Endothelial cell of umbilical vein (primary cell): Measurements from ENCODE around the gene ADAMTSL3. TPM values are rescaled to one million over a fixed set of nuclear protein-coding genes. Genes with fewer than 3 reads are reported as not detected.

Experiments
- BruUV-seq: library from RNA; stranded (reverse); fragments of 400-500 nt; replicated peaks from 2 replicates; lab custom pipeline; 2021; lab: Mats Ljungman, UMichigan
- CTCF ChIA-PET: fragments of 300-600, 350-600 bp; sonication (Branson Sonifier 250); formaldehyde crosslinking; loops from one replicate; lab custom pipeline; 2021; ENCODE audit warnings: antibody characterized with exemption, inconsistent platforms; lab: Charles Lee
- POLR2A ChIA-PET: fragments of 300-600, 350-600 bp; sonication (Branson Sonifier 250); formaldehyde crosslinking; loops from one replicate; lab custom pipeline; 2021; ENCODE audit warnings: antibody characterized with exemption, inconsistent platforms; lab: Charles Lee
- DNase-seq: peaks from one replicate; pipeline ENCODE4 v3.0.0-alpha.2; 2011; ENCODE audit warnings: low read depth, low spot score
- FAIRE-seq: peaks from 2 replicates; lab custom pipeline; 2011; peaks lifted over from hg19 to GRCh38; lab: Jason Lieb, UNC
- H2AFZ ChIP-seq: 2 replicates; pipeline ENCODE4 v1.6.0; 2012; ENCODE audit warnings: low read depth, low read length, control low read depth, inconsistent platforms
- H3K27ac ChIP-seq: 2 replicates; pipeline ENCODE4 v1.5.1; 2011; ENCODE audit warnings: low read depth, mild to moderate bottlenecking, control low read depth, low read length, moderate library complexity; ENCODE audit not compliant: insufficient read depth
- H3K27me3 ChIP-seq, 2 experiments: 2 replicates each; pipeline versions ENCODE4 v1.6.0 to v1.6.1; 2011; ENCODE audit warnings: low read length in 2 of 2, mixed read lengths in 1 of 2; ENCODE audit not compliant: control insufficient read depth in 2 of 2, insufficient read depth in 2 of 2
- H3K36me3 ChIP-seq, 2 experiments: 2 replicates in 1 of 2; 3 replicates in 1 of 2; pipeline ENCODE4 v1.5.1; 2011; ENCODE audit warnings: low read length in 2 of 2, mild to moderate bottlenecking in 1 of 2, moderate library complexity in 1 of 2; ENCODE audit not compliant: control insufficient read depth in 2 of 2, insufficient read depth in 2 of 2; ENCODE audit errors: extremely low read depth in 1 of 2
- H3K4me1 ChIP-seq: 3 replicates; pipeline ENCODE4 v1.5.1; 2011; ENCODE audit warnings: mild to moderate bottlenecking, low read length; ENCODE audit not compliant: control insufficient read depth, insufficient read depth; ENCODE audit errors: extremely low read depth
- H3K4me2 ChIP-seq: 2 replicates; pipeline ENCODE4 v1.6.1; 2011; ENCODE audit warnings: low read length, control low read depth, mixed read lengths; ENCODE audit not compliant: insufficient read depth
- H3K4me3 ChIP-seq, 3 experiments: fragments of 200-600 bp in 1 of 3; sonication (generic), shearing (Covaris generic) in 1 of 3; replicated peaks in 1 of 3; 2 replicates each; pipeline ENCODE4 v1.5.1; 2011 to 2016; ENCODE audit warnings: control low read depth in 3 of 3, low read length in 3 of 3, mild to moderate bottlenecking in 2 of 3, inconsistent platforms in 1 of 3, low read depth in 1 of 3, moderate library complexity in 1 of 3; ENCODE audit not compliant: insufficient read depth in 1 of 3
- H3K79me2 ChIP-seq: 2 replicates; pipeline ENCODE4 v1.6.0; 2012; ENCODE audit warnings: low read length, inconsistent platforms; ENCODE audit not compliant: control insufficient read depth, insufficient read depth
- H3K9ac ChIP-seq: replicated peaks from 2 replicates; pipeline ENCODE3; 2011; ENCODE audit warnings: low read length, control low read depth; ENCODE audit not compliant: insufficient read depth; ENCODE audit errors: extremely low read depth
- H3K9me1 ChIP-seq: replicated peaks from 3 replicates; pipeline ENCODE4 v1.6.0; 2011; ENCODE audit warnings: mild to moderate bottlenecking, low read length; ENCODE audit not compliant: control insufficient read depth, insufficient read depth; ENCODE audit errors: extremely low read depth
- H3K9me3 ChIP-seq: replicated peaks from 2 replicates; pipeline ENCODE4 v1.5.1; 2012; ENCODE audit warnings: low read length, inconsistent platforms; ENCODE audit not compliant: control insufficient read depth, insufficient read depth
- H4K20me1 ChIP-seq: replicated peaks from 2 replicates; pipeline ENCODE3; 2011; ENCODE audit warnings: mild to moderate bottlenecking, low read length; ENCODE audit not compliant: control insufficient read depth, insufficient read depth; ENCODE audit errors: extremely low read depth
- CTCF ChIP-seq, 2 donors: IDR thresholded peaks; 1 replicate in 1 of 2; 2 replicates in 1 of 2; pipeline ENCODE4 v1.5.1; 2011; ENCODE audit warnings: low read length in 2 of 2, mild to moderate bottlenecking in 2 of 2, moderate library complexity in 2 of 2, control low read depth in 1 of 2, inconsistent platforms in 1 of 2, low read depth in 1 of 2; ENCODE audit not compliant: insufficient read depth in 1 of 2; ENCODE audit errors: extremely low read depth in 1 of 2
- EZH2 ChIP-seq: IDR thresholded peaks from 2 replicates; pipeline ENCODE4 v1.6.1; 2012; ENCODE audit warnings: borderline replicate concordance, low read depth, mild to moderate bottlenecking, moderate library complexity, low read length, inconsistent platforms; ENCODE audit not compliant: severe bottlenecking
- FOS ChIP-seq: IDR thresholded peaks from 2 replicates; pipeline ENCODE4 v1.6.1; 2011; ENCODE audit warnings: mild to moderate bottlenecking, low read length, moderate library complexity, borderline replicate concordance; ENCODE audit not compliant: insufficient read depth
- MYC ChIP-seq: IDR thresholded peaks from one replicate; pipeline ENCODE4 v1.6.1; 2011; ENCODE audit warnings: mild to moderate bottlenecking, low read depth, low read length
- POLR2A ChIP-seq: IDR thresholded peaks from 2 replicates; pipeline ENCODE4 v1.6.1; 2012; ENCODE audit warnings: low read depth, mild to moderate bottlenecking, control low read depth, low read length
- POLR2AphosphoS5 ChIP-seq: IDR thresholded peaks from 2 replicates; pipeline ENCODE4 v1.6.1; 2012; ENCODE audit warnings: low read depth, mild to moderate bottlenecking, control low read depth, low read length, moderate library complexity; ENCODE audit not compliant: insufficient read depth
- dilution Hi-C: fragments of 300-500 bp; cut with MboI; formaldehyde crosslinking; loops from one replicate; pipeline ENCODE4 v1.15.0; 2019; ENCODE audit warnings: low sequenced_read_pairs; ENCODE audit not compliant: extremely low pct_ligation_motif_present
- intact Hi-C: fragments of 100-400 bp; cut with micrococcal nuclease; formaldehyde crosslinking; loops from one replicate; pipeline ENCODE4 v1.10.0; 2022
- polyA plus RNA-seq, 4 experiments: library from polyadenylated mRNA; depleted of rRNA in 3 of 4; stranded (reverse) in 3 of 4; unstranded in 1 of 4; fragments of >200 nt; gene quantifications; 2 replicates each; pipeline versions ENCODE4 v1.2.1 to v1.2.3, GENCODE V29; 2011 to 2012; ENCODE audit warnings: missing spikeins in 1 of 4
- total RNA-seq: library from RNA; stranded (reverse); gene quantifications from 2 replicates; pipeline ENCODE4 v1.2.3, GENCODE V29; 2021

Gene ADAMTSL3
- total and polyA plus RNA-seq, 2 donors (not counting 3 experiments of a cell fraction or from before 2014, with no cell fraction given): not detected

GRCh38 chr15:83973816-83974215 lies 319.9 kb downstream of the ADAMTSL3 start:
- no peaks in the 10 kb centered on the region for H4K20me1 ChIP-seq
- no peaks in the 10 kb centered on the region for H3K36me3 ChIP-seq
- intact Hi-C loops: no loop called here
- H3K27me3 ChIP-seq: no peaks in the 10 kb centered on the region
- no peak for TF ChIP-seq MYC
- TF ChIP-seq CTCF (IDR thresholded peaks at IDR 0.05; ENCODE audit: extremely low read depth in 1 of 2, insufficient read depth in 1 of 2, low read depth in 1 of 2, low read length in 2 of 2): peak in 1 of 2 donors; percentile 3
- H3K9ac ChIP-seq: no peak overlapping the region
- FAIRE-seq: no peak
- no peak for DNase-seq
- no peak overlapping the region for H3K4me3 ChIP-seq
- POLR2A ChIA-PET: no interaction called here
- H3K79me2 ChIP-seq: no peaks in the 10 kb centered on the region
- no peak overlapping the region for H3K27ac ChIP-seq
- no peak overlapping the region for H3K4me2 ChIP-seq
- BruUV-seq: no TSS peak
- dilution Hi-C loops: no loop called here
- H2AFZ ChIP-seq: no peak overlapping the region
- no peaks in the 10 kb centered on the region for H3K9me3 ChIP-seq
- CTCF ChIA-PET: no interaction called here
- no peaks in the 10 kb centered on the region for H3K4me1 ChIP-seq
- no peaks in the 10 kb centered on the region for H3K9me1 ChIP-seq

GRCh38 chr15:83977992-83978391 lies 324.1 kb downstream of the ADAMTSL3 start:
- POLR2A ChIA-PET: no interaction called here
- CTCF ChIA-PET: no interaction called here
- FAIRE-seq: no peak

More at GRCh38 chr15:83977992-83978391, 324.1 kb downstream of the ADAMTSL3 start:
- no peaks in the 10 kb centered on the region for H3K9me3 ChIP-seq
- H3K9ac ChIP-seq: no peak overlapping the region
- TF ChIP-seq EZH2 (no peak), POLR2AphosphoS5 (no peak), FOS (no peak), MYC (no peak), POLR2A (no peak)
- no TSS peak for BruUV-seq
- dilution Hi-C loops: no loop called here
- H4K20me1 ChIP-seq: no peaks in the 10 kb centered on the region
- no peak overlapping the region for H3K27ac ChIP-seq
- no peak overlapping the region for H3K4me3 ChIP-seq
- no peaks in the 10 kb centered on the region for H3K27me3 ChIP-seq
- no peak overlapping the region for H2AFZ ChIP-seq
- H3K9me1 ChIP-seq: no peaks in the 10 kb centered on the region
- DNase-seq: no peak
- H3K4me1 ChIP-seq: no peaks in the 10 kb centered on the region
- no peaks in the 10 kb centered on the region for H3K79me2 ChIP-seq
- H3K4me2 ChIP-seq: no peak overlapping the region
- no peaks in the 10 kb centered on the region for H3K36me3 ChIP-seq
- intact Hi-C loops: no loop called here
